ENCODE data around the gene ZNF205. TPM values are rescaled to one million over a fixed set of nuclear protein-coding genes. Genes with fewer than 3 reads are reported as not detected.
A peak's percentile ranks its signal among the peaks of the same experiment; 100 is the strongest.

Gene ZNF205
- total RNA-seq, 1 donor from 2014 or later: 7.0 TPM

- no peak for DNase-seq (ENCODE audit: low spot score)
- no peak for ATAC-seq
These were observed 27.3 kb upstream of the ZNF205 start for GRCh38 chr16:3084969-3085670.

- ATAC-seq (no peak), DNase-seq (ENCODE audit: low spot score) (no peak)
These were observed 26.4 kb upstream of the ZNF205 start for GRCh38 chr16:3085868-3086595.

DNA sequence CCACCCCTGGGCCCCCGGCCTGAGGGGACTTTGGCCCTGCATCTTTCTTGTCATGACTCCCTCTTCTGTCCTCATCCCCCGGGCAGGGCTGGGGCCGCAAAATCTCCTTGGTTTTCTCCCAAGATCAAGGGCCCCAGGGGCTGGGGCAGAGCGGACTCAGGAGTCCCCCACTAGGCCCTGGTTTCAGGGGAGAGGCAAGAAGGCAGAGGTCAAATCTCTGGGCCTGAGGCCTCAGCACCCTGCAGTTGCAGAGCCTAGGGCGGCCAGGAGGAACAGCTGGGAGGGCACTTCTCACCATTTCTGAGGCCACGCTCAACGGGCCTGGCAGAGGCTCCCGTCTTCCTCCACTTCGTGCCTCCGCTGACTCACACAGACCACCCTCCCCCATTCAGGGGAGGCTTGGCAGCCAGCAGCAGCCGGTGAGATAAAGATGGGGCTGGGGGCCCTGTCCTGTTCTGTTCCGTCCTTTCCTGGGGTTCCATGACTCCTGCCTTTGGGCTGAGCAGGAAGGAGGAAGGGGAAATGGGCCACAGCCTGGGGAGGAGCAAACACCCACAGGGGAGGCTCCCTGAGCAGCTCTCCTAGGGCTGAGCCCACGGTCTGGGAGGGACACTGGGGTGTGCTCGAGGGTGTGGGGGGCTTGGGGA is 25.7 kb upstream of the ZNF205 start:
- DNase-seq (ENCODE audit: low spot score) (no peak), ATAC-seq (peak; percentile 64)

DNA sequence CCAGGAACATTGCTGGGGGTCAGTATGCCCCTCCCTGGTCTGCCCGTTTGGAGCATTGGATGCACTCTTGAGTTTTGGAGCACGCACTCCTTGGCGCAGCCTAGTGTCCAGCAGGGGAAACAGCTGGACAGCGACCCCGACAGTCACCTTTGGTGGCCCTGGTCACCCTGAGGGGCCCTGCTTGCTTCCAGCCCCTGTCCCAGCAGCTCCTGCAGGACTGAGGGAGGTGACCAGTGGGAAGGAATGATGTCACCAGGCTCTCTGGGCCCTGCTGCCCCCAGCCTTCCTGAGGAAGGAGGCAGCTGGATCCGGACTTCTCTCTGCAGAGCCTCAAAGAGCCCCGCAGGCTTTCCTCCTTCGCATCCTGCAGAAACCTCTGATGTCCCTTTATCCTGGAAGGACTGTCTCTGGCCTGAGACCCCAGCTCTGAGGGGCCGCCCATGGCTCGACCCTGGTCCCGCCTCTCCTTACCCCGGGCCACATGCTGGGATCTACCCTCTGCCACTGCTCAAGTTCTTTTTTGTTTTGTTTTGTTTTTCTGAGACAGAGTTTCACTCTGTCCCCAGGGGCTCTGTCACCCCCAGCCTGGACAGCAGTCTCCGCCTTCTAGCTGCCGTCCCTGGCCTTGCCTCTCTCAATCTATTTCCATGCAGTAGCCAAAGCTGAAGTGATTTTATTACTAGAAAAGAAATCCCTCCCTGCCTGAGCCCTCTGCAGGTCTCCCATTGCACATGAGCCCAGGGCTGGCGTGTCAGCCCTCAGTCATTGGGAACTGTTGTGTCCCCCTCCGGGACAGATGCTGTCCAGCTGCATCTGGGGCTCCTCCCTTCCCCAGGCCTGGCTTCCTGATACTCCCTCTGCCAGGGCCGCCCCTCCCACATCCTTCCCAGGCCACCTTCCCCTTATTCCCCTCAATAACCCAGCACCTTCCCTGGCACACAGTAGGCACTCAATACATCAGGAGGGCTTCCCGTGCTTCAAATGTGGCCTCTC is 24.8 kb upstream of the ZNF205 start:
- DNase-seq (ENCODE audit: low spot score): no peak
- ATAC-seq: peak; percentile 73

GRCh38 chr16:3088450-3088849 is 23.9 kb upstream of the ZNF205 start:
- no peak for DNase-seq (ENCODE audit: low spot score)
- no peak for ATAC-seq

DNA sequence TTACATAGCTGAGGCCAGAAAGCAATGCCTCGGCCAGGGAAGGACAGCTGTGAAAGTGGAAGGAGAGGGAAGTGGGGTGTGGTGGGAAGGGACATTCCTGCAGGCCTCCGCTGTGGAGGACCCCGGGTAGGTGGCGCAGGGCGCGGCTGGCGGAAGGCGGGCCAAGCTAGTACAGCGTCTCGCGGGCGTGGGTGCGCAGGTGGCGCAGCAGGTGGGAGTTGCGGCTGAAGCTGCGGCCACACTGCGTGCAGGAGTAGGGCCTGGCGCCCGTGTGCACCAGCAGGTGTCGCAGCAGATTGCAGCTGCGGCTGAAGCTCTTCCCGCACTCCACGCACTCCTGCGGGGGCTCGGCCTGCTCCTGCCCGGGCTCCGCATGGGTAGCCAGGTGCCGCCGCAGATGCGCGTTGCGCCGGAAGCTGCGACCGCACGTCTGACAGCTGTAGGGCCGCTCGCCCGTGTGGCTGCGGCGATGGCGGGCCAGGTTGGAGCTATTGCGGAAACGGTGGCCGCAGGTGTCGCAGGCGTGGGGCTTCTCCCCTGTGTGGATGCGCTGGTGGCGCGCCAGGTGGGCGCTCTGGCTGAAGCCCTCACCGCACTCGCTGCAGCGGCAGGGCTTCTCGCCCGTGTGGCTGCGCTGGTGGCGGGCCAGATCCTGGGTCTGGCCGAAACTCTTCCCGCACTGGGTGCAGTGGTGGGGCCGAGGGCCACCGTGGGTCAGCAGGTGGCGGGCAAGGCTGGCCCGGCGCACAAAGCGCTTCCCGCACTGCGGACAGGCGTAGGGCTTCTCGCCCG is 23.3 kb upstream of the ZNF205 start:
- ATAC-seq (no peak), DNase-seq (ENCODE audit: low spot score) (no peak)

GRCh38 chr16:3089717-3090592 is 22.4 kb upstream of the ZNF205 start:
- DNase-seq (ENCODE audit: low spot score): no peak

DNA sequence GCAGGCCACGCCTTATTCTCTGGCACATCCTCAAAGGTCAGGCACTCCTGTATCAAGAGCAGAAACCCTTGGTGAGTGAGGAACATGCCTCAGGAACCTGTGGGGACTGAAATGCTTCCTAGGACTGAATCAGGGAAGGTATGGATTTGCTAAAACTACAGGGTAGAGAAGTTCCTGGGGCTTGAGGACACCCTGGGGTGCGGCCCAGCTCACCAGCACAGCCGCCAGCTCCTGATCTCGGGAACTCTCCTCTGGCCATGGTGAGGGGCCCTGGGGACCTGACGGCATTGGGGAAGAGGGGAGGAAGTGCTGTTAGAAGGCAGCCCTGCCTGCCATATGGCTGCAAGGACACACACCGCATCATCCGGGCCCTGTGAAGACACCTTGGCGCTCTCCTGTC is 20.8 kb upstream of the ZNF205 start:
- DNase-seq (ENCODE audit: low spot score) (no peak), ATAC-seq (no peak)

More at GRCh38 chr16:3089717-3090592, 22.4 kb upstream of the ZNF205 start:
- ATAC-seq: no peak

DNA sequence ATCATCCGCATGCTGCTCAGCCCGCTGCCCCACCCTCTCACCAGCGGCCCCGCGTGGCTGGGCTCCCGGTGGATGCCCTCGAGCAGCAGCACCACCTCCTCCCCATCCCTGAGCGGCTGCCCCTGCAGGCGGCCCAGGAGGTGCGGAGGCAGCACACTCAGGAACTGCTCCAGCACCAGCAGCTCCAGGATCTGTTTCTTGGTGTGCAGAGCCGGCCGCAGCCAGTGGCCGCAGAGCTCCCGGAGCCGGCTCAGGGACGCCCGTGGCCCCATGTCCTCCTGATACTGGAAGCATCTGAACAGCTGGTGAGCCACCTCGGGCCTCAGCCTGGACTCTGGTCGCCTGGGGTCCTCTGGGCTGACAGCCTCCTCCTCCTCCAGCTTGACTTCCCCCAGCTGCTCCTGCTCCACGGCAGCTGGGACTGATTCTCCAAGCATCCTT is 19.9 kb upstream of the ZNF205 start:
- no peak for DNase-seq (ENCODE audit: low spot score)
- ATAC-seq: no peak

GRCh38 chr16:3094289-3095027 is 17.9 kb upstream of the ZNF205 start:
- peak; percentile 47 for ATAC-seq
- DNase-seq (ENCODE audit: low spot score): no peak

DNA sequence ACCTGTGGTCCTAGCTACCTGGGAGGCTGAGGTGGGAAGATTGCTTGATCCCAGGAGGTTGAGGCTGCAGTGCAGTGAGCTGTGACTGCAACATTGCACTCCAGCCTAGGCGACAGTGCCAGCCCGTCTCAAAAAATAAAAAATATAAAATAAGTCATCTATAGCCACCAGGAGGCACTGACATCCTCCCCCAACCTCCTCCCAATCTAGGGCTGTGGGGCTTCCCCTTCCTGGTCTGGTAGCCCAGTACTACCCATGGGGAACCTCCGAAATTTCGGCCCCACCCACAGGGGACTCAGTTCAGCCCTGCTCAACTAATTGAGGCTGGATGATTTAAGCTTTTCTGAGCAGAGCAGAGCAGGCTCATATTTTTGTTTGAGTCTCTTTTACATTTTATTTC is 16.5 kb upstream of the ZNF205 start:
- DNase-seq (ENCODE audit: low spot score) (no peak), ATAC-seq (no peak)

DNA sequence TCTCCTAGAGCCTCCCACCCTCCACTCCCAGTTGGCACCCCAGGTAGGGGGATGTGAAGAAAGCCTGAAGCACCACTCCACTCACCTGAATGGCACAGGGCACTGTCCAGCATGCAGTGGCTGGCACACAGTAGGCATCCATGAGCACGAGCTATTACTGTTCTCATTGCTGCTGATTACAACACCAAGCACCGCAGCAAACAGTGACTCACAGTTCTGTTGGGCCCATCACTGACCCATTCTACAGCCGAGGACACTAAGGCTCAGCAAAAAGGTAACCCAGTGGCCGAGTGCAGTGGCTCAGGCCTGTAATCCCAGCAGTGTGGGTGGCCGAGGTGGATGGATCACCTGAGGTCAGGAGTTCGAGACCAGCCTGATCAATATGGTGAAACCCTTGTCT is 16.0 kb upstream of the ZNF205 start:
- ATAC-seq (no peak), DNase-seq (ENCODE audit: low spot score) (no peak)

GRCh38 chr16:3097266-3097665 is 15.1 kb upstream of the ZNF205 start:
- DNase-seq (ENCODE audit: low spot score) (no peak), ATAC-seq (no peak)

DNA sequence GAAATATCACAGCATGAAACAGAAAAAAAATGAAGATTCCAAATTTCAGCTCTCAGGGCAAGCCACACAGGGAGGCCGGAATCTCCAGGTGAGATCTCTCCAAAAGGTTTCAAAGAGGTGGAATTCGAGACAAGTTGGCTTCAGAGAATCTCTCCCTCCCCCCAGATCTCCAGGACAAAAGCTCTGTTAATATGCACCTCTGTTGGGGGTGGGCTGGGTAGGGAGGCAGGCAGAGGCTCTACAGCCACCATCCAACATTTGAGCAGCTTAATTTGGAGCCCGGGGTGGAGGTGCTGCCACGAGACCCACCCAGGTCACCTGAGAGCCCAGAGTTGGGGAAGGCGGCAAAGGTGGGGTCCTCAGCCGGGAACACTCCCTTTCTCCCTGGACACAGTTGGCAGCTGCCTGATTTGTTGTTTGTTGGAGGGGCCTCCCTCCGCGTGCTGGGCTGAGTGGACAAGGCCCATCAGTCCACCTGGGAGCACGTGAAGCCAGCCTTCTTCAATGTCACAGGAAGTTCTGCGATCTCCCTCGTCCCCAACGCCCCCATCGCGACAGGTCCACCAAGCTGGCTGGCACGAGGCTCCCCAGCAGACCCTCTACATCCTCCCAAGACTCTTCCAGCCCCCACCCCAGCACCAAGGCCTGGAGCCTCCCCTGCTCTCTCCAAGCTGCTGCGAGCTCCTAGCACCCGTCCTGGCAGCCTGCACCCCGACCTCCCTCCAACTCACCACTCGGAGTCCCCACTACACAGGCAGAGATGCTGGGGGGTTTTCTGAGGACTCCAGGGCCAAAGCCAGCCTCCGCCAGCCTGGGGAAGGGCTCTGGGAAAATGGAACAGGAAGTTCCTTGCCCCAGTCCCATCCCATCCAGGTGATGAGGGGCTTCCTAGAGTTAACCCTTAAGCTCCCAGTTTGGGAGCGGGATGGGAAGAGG is 13.7 kb upstream of the ZNF205 start, which contains the start of gene ZSCAN10:
TSS of gene ZSCAN10 (minus strand) at position 836 of the 936 bp plus-strand sequence. CDS start 6,357 bp downstream, outside the sequence.
- no peak for DNase-seq (ENCODE audit: low spot score)

GRCh38 chr16:3099395-3099731 is 13.0 kb upstream of the ZNF205 start:
- no peak for ATAC-seq
- no peak for DNase-seq (ENCODE audit: low spot score)

More for the DNA sequence above, 13.7 kb upstream of the ZNF205 start, which contains the start of gene ZSCAN10:
- ATAC-seq: no peak

- peak; percentile 98 for ATAC-seq
These were observed 12.5 kb upstream of the ZNF205 start for GRCh38 chr16:3099732-3100499.

More at GRCh38 chr16:3099732-3100499, 12.5 kb upstream of the ZNF205 start:
- peak; percentile 89 for DNase-seq (ENCODE audit: low spot score)
